Measurements from ENCODE around the gene REG1B. TPM values are rescaled to one million over a fixed set of nuclear protein-coding genes. Genes with fewer than 3 reads are reported as not detected.
A peak's percentile ranks its signal among the peaks of the same experiment; 100 is the strongest.

REG1B gene
- total and polyA plus RNA-seq, 9 of the 15 experiments (the other 6 are each of a cell fraction or from before 2014, with no cell fraction given): 0.15 to 2.0 TPM; not detected in 7

DNA sequence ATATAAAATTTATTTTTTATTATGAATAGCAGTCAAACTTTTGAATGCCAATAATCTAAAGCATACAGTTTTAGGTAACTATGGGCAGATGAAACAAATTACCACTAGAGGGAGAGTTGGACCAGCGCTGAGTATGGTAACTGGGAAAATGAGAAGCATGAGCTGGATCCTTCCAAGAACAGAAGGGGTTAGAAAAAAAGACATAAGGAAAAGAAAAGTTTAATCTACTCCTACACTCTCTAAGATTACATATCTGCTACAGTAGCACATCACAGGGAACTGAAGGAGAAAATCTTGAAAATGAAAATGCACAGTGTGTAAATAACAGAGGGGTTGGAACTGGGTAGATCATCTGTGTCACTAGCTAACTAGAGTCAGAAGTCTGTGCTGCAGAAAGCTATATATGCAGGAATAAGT, 46.8 kb downstream of the REG1B start:
- peak in 3 of 4 experiments; percentile 7 to 12 (median 10) for DNase-seq (ENCODE audit: extremely low read depth in 1 of 4, low spot score in 3 of 4)
- no peak for FAIRE-seq
- no peaks in the 10 kb centered on the region for H3K9me1 ChIP-seq (ENCODE audit: control insufficient read depth, insufficient read depth, low read length)
- TF ChIP-seq RAD21 (CRISPR knock-in tag; conservative IDR thresholded peaks at IDR 0.05 in 1 of 2, IDR thresholded peaks at IDR 0.05 in 1 of 2) (peak; percentile 36), CBFB (CRISPR knock-in tag; IDR thresholded peaks at IDR 0.05) (no peak)
- TF ChIP-seq, protein P1, sequence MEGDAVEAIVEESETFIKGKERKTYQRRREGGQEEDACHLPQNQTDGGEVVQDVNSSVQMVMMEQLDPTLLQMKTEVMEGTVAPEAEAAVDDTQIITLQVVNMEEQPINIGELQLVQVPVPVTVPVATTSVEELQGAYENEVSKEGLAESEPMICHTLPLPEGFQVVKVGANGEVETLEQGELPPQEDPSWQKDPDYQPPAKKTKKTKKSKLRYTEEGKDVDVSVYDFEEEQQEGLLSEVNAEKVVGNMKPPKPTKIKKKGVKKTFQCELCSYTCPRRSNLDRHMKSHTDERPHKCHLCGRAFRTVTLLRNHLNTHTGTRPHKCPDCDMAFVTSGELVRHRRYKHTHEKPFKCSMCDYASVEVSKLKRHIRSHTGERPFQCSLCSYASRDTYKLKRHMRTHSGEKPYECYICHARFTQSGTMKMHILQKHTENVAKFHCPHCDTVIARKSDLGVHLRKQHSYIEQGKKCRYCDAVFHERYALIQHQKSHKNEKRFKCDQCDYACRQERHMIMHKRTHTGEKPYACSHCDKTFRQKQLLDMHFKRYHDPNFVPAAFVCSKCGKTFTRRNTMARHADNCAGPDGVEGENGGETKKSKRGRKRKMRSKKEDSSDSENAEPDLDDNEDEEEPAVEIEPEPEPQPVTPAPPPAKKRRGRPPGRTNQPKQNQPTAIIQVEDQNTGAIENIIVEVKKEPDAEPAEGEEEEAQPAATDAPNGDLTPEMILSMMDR (IDR thresholded peaks at IDR 0.05 in 2 of 3, conservative IDR thresholded peaks at IDR 0.05 in 1 of 3; ENCODE audit: insufficient read depth in 2 of 3, low read depth in 1 of 3, low read length in 3 of 3): peak in 2 of 3 experiments; percentile 22 to 57; a peak in 3 of 6 replicates
- 0% methylated on average over 1 of the region's 1 CpG for WGBS (ENCODE audit: insufficient coverage, low coverage, missing lambda C conversion rate)
- ATAC-seq: peak; percentile 61; the same call in 1 of the 3 replicates
- no peaks in the 10 kb centered on the region for H3K27me3 ChIP-seq (ENCODE audit: control insufficient read depth in 2 of 2, insufficient read depth in 2 of 2, low read length in 2 of 2)
- no peaks in the 10 kb centered on the region for H3K36me3 ChIP-seq (ENCODE audit: control insufficient read depth, insufficient read depth, low read length)
- no peak overlapping the region for H2AFZ ChIP-seq (ENCODE audit: low read depth, low read length)
- ChIA-PET CTCF (ENCODE audit: low intra/inter-chr PET ratio) (no interaction called here), POLR2A (no interaction called here)
- no TSS peak for BruUV-seq (replicated peaks)
- intact Hi-C loops (cut with micrococcal nuclease): loop anchor here (1.0 kb wide), 1 partner anchor 178 kb away; no protein-coding TSS in a partner anchor
- H3K4me1 ChIP-seq (replicated peaks in 1 of 2; ENCODE audit: control insufficient read depth in 2 of 2, insufficient read depth in 2 of 2, low read length in 2 of 2): no peaks in the 10 kb centered on the region
- H3K4me3 ChIP-seq: no peak overlapping the region
- no peaks in the 10 kb centered on the region for H4K20me1 ChIP-seq (replicated peaks; ENCODE audit: control insufficient read depth, insufficient read depth, low read length)
- H3K27ac ChIP-seq (ENCODE audit: extremely low read depth, low read depth, low read length): no peak overlapping the region
- no peaks in the 10 kb centered on the region; the same call in 1 of the 2 replicates for H3K9me3 ChIP-seq (replicated peaks; ENCODE audit: control insufficient read depth, insufficient read depth, low read depth, low read length)
- no peaks in the 10 kb centered on the region for H3K79me2 ChIP-seq (ENCODE audit: control insufficient read depth, insufficient read depth, low read length)
- in situ Hi-C loops (cut with MboI): no loop called here
- no peak overlapping the region for H3K9ac ChIP-seq (ENCODE audit: insufficient read depth in 1 of 2, low read depth in 2 of 2, low read length in 2 of 2)
- no peak overlapping the region for H3K4me2 ChIP-seq (ENCODE audit: insufficient read depth, low read length)

DNA sequence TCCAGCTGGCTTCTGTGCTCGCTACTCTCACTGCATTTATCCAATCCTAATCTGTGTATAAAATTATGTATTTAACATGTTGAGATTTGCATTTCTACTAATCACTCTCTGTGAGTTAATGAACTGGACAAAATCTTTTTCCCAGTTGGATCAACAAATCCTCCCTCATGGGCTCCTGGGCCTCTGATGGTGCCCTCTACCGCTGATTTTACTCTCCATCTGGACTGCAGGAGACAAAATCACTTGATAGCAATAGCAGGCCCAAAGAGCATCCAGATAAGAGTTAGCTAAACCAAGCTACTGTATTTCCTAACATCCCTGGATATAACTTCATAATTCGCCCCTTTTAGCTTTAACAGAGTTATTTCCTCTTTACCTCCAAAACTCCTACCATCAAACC, 47.8 kb downstream of the REG1B start:
- POLR2A ChIA-PET: no interaction called here
- CTCF ChIA-PET (ENCODE audit: low intra/inter-chr PET ratio): no interaction called here
- no peaks in the 10 kb centered on the region for H3K9me1 ChIP-seq (ENCODE audit: control insufficient read depth, insufficient read depth, low read length)
- TF ChIP-seq ZNF184 (CRISPR knock-in tag; IDR thresholded peaks at IDR 0.05) (no peak), RHOXF2B (CRISPR knock-in tag; conservative IDR thresholded peaks at IDR 0.05) (no peak), ZNF76 (CRISPR knock-in tag; IDR thresholded peaks at IDR 0.05; ENCODE audit: borderline replicate concordance) (no peak)

More for the DNA sequence above, 47.8 kb downstream of the REG1B start:
- Histone ChIP-seq H3K27me3 (ENCODE audit: control insufficient read depth in 2 of 2, insufficient read depth in 2 of 2, low read length in 2 of 2) (no peaks in the 10 kb centered on the region), H3K9me3 (replicated peaks; ENCODE audit: control insufficient read depth, insufficient read depth, low read depth, low read length) (no peaks in the 10 kb centered on the region), H3K4me3 (no peak overlapping the region), H3K4me1 (replicated peaks in 1 of 2; ENCODE audit: control insufficient read depth in 2 of 2, insufficient read depth in 2 of 2, low read length in 2 of 2) (no peaks in the 10 kb centered on the region), H3K27ac (ENCODE audit: extremely low read depth, low read depth, low read length) (no peak overlapping the region), H2AFZ (ENCODE audit: low read depth, low read length) (no peak overlapping the region), H4K20me1 (replicated peaks; ENCODE audit: control insufficient read depth, insufficient read depth, low read length) (no peaks in the 10 kb centered on the region), H3K4me2 (ENCODE audit: insufficient read depth, low read length) (no peak overlapping the region), H3K9ac (ENCODE audit: insufficient read depth in 1 of 2, low read depth in 2 of 2, low read length in 2 of 2) (no peak overlapping the region), H3K36me3 (ENCODE audit: control insufficient read depth, insufficient read depth, low read length) (no peaks in the 10 kb centered on the region), H3K79me2 (ENCODE audit: control insufficient read depth, insufficient read depth, low read length) (no peaks in the 10 kb centered on the region)
- in situ Hi-C loops (cut with MboI): no loop called here
- intact Hi-C loops (cut with micrococcal nuclease): no loop called here
- no peak for ATAC-seq
- BruUV-seq (replicated peaks): no TSS peak
- 2% methylated on average over 3 of the region's 3 CpGs for WGBS (ENCODE audit: insufficient coverage, low coverage, missing lambda C conversion rate)
- no peak for FAIRE-seq
- no peak for DNase-seq (ENCODE audit: extremely low read depth in 1 of 4, low spot score in 3 of 4)

Data from K562 (cell line).